ENCODE data around the gene C1orf52.

Gene C1orf52

GRCh38 chr1:85297855-85298629 lies 38.6 kb upstream of the C1orf52 start:
- H3K4me3 ChIP-seq (ENCODE audit: low read depth, low read length): peak overlapping the region; percentile 12
- DNase-seq (ENCODE audit: low read depth): peak; percentile 100
- TF ChIP-seq CTCF (IDR thresholded peaks at IDR 0.05; ENCODE audit: control insufficient read depth, extremely low read depth, insufficient read depth): no peak

GRCh38 chr1:85297538-85297854 lies 38.0 kb upstream of the C1orf52 start:
- no peak for TF ChIP-seq CTCF (IDR thresholded peaks at IDR 0.05; ENCODE audit: control insufficient read depth, extremely low read depth, insufficient read depth)
- DNase-seq (ENCODE audit: low read depth): no peak
- H3K4me3 ChIP-seq (ENCODE audit: low read depth, low read length): no peak overlapping the region

- TF ChIP-seq CTCF (IDR thresholded peaks at IDR 0.05; ENCODE audit: control insufficient read depth, extremely low read depth, insufficient read depth): no peak
- H3K4me3 ChIP-seq (ENCODE audit: low read depth, low read length): no peak overlapping the region
- DNase-seq (ENCODE audit: low read depth): no peak
These were observed 37.5 kb upstream of the C1orf52 start for GRCh38 chr1:85296980-85297379.

- no peak for TF ChIP-seq CTCF (IDR thresholded peaks at IDR 0.05; ENCODE audit: control insufficient read depth, extremely low read depth, insufficient read depth)
- no peak for DNase-seq (ENCODE audit: low read depth)
- H3K4me3 ChIP-seq (ENCODE audit: low read depth, low read length): no peak overlapping the region
These were observed 36.2 kb upstream of the C1orf52 start for GRCh38 chr1:85295654-85296053.

- DNase-seq (ENCODE audit: low read depth): no peak
- no peak for TF ChIP-seq CTCF (IDR thresholded peaks at IDR 0.05; ENCODE audit: control insufficient read depth, extremely low read depth, insufficient read depth)
- H3K4me3 ChIP-seq (ENCODE audit: low read depth, low read length): no peak overlapping the region
These were observed 35.6 kb upstream of the C1orf52 start for GRCh38 chr1:85295006-85295431.

GRCh38 chr1:85290826-85291225 lies 31.4 kb upstream of the C1orf52 start:
- no peak for DNase-seq (ENCODE audit: low read depth)
- no peak overlapping the region for H3K4me3 ChIP-seq (ENCODE audit: low read depth, low read length)
- TF ChIP-seq CTCF (IDR thresholded peaks at IDR 0.05; ENCODE audit: control insufficient read depth, extremely low read depth, insufficient read depth): no peak

GRCh38 chr1:85289848-85290335 lies 30.4 kb upstream of the C1orf52 start:
- DNase-seq (ENCODE audit: low read depth): no peak
- H3K4me3 ChIP-seq (ENCODE audit: low read depth, low read length): no peak overlapping the region
- no peak for TF ChIP-seq CTCF (IDR thresholded peaks at IDR 0.05; ENCODE audit: control insufficient read depth, extremely low read depth, insufficient read depth)
